Left lung (tissue), 10 donors: ENCODE data around the gene RBP4. TPM values are rescaled to one million over a fixed set of nuclear protein-coding genes. Genes with fewer than 3 reads are reported as not detected.

Experiments used
- ATAC-seq: fragments of 200-7000 bp; cut with Tn5 transposase; one replicate; pipeline ENCODE4 v1.9.1; 2020; ENCODE audit warnings: moderate library complexity
- DNase-seq, 4 donors: peaks; one replicate each; pipeline ENCODE4 v3.0.0-alpha.2; 2013 to 2020
- H3K27ac ChIP-seq, 2 donors: fragments of 200-600 bp; sonication (generic) in 1 of 2; one replicate each; pipeline versions ENCODE4 v1.5.0 to v1.8.0; 2020 to 2021
- H3K27me3 ChIP-seq, 2 donors: fragments of 200-600 bp; sonication (generic) in 1 of 2; one replicate each; pipeline versions ENCODE4 v1.5.0 to v1.8.0; 2020 to 2021
- H3K36me3 ChIP-seq, 2 donors: fragments of 200-600 bp; sonication (generic) in 1 of 2; one replicate each; pipeline versions ENCODE4 v1.5.0 to v1.8.0; 2020 to 2021
- H3K4me1 ChIP-seq, 2 donors: fragments of 200-600 bp; one replicate each; pipeline ENCODE4 v1.8.0; 2021
- H3K4me3 ChIP-seq, 2 donors: fragments of 200-600 bp; sonication (generic) in 1 of 2; one replicate each; pipeline versions ENCODE4 v1.5.0 to v1.8.0; 2020 to 2021; ENCODE audit warnings: mild to moderate bottlenecking in 1 of 2
- H3K9me3 ChIP-seq, 2 donors: fragments of 200-600 bp; sonication (generic) in 1 of 2; one replicate each; pipeline versions ENCODE4 v1.5.0 to v1.8.0; 2020 to 2021
- intact Hi-C, 2 donors: fragments of 100-400 bp; cut with DNase I; formaldehyde crosslinking; loops; one replicate each; pipeline versions ENCODE4 v1.11.2 to v1.14.2; 2022
- polyA plus RNA-seq, 6 donors: library from polyadenylated mRNA; unstranded; fragments of 120-200 nt; gene quantifications; one replicate each; pipeline ENCODE4 v1.2.1, GENCODE V29; 2013; ENCODE audit not compliant: insufficient read length in 6 of 6
- total RNA-seq, 2 donors: library from RNA; stranded (reverse); fragmentation: NEBNext Ultra II Directional; extraction: Animal tissue kit (Norgen Biotek cat#: 25700); gene quantifications; one replicate each; pipeline ENCODE4 v1.2.1, GENCODE V29; 2021
- TF ChIP-seq, protein P1 (sequence below), 2 donors: fragments of 200-600 bp; sonication (generic) in 1 of 2; IDR thresholded peaks; one replicate each; pipeline versions ENCODE4 v1.5.0 to v1.8.0; 2021; ENCODE audit warnings: antibody characterized with exemption in 2 of 2
- donor health status: DM: no; HTN: yes; CAD: no.
- donor health status: DM: no; HTN: no; CAD: no.

Gene RBP4
- total and polyA plus RNA-seq, 8 donors = 0.34 to 18.4 (median 1.4) TPM

DNA sequence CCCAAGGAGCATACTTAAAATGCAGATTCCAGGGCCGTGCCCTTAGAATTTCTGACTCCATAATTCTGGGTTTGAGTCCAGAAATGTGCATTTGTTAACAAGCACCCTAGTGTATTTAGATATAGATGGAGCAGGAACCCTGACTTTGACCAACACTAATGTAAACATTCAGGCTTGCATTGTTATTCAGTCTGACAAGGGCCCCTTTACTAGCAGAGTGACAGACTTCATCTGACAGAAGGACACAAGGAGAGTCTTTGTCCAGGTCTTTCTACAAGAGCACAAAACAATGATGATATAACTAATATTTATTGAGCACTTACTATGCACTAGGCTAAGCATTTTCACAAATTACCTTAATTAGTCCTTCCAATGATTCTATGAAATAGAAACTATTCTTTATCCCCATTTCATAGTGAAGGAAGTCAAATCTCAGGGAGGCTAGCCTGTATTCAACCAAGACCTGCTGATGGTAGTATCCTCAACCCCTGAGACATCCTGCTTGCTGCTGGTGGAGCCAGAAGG, 3.9 kb downstream of the RBP4 start:
- Histone ChIP-seq H3K36me3 (no peaks in the 10 kb centered on the region), H3K9me3 (no peaks in the 10 kb centered on the region), H3K4me1 (peaks cover 6 to 16% of the 10 kb centered on the region in 2 donors), H3K27me3 (peaks cover 15 to 33% of the 10 kb centered on the region in 2 donors), H3K4me3 (no peak overlapping the region), H3K27ac (no peak overlapping the region)
- no peak for ATAC-seq
- intact Hi-C loops = no loop called here
- no peak for DNase-seq
- TF ChIP-seq, protein P1, sequence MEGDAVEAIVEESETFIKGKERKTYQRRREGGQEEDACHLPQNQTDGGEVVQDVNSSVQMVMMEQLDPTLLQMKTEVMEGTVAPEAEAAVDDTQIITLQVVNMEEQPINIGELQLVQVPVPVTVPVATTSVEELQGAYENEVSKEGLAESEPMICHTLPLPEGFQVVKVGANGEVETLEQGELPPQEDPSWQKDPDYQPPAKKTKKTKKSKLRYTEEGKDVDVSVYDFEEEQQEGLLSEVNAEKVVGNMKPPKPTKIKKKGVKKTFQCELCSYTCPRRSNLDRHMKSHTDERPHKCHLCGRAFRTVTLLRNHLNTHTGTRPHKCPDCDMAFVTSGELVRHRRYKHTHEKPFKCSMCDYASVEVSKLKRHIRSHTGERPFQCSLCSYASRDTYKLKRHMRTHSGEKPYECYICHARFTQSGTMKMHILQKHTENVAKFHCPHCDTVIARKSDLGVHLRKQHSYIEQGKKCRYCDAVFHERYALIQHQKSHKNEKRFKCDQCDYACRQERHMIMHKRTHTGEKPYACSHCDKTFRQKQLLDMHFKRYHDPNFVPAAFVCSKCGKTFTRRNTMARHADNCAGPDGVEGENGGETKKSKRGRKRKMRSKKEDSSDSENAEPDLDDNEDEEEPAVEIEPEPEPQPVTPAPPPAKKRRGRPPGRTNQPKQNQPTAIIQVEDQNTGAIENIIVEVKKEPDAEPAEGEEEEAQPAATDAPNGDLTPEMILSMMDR (IDR thresholded peaks at IDR 0.05) = no peak

GRCh38 chr10:93596539-93596938, 4.5 kb downstream of the RBP4 start:
- intact Hi-C loops = no loop called here
- DNase-seq (no peak), ATAC-seq (no peak)
- TF ChIP-seq, protein P1 (IDR thresholded peaks at IDR 0.05) = no peak
- Histone ChIP-seq H3K36me3 (no peaks in the 10 kb centered on the region), H3K9me3 (no peaks in the 10 kb centered on the region), H3K27me3 (peaks cover 9 to 27% of the 10 kb centered on the region in 2 donors), H3K4me3 (no peak overlapping the region), H3K4me1 (peaks cover 4 to 13% of the 10 kb centered on the region in 2 donors), H3K27ac (no peak overlapping the region)

GRCh38 chr10:93595378-93596161, 5.5 kb downstream of the RBP4 start:
- TF ChIP-seq, protein P1 (IDR thresholded peaks at IDR 0.05) = no peak
- Histone ChIP-seq H3K9me3 (no peaks in the 10 kb centered on the region), H3K4me1 (peaks cover 0 to 3% of the 10 kb centered on the region in 2 donors), H3K27ac (no peak overlapping the region), H3K36me3 (no peaks in the 10 kb centered on the region), H3K4me3 (no peak overlapping the region), H3K27me3 (peaks cover 2 to 18% of the 10 kb centered on the region in 2 donors)
- ATAC-seq (no peak), DNase-seq (no peak)
- intact Hi-C loops = no loop called here

DNA sequence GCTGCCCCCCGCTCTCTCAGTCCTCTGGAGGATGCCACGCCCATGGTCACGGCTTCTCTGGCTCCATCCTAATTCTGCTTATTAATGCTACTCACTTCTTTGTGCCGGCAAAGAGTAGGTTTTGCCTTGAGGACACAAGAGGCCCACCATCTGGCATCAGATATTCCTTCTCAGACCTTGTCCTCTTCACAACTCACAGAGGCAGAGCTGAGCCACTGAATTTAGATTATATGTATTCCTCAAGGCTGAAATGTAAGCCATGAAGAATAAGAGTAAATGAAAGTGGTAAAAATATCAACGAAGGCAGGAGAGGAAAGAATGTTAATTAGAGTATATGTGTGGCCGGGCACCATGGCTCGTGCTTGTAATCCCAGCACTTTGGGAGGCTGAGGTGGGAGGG, 6.5 kb downstream of the RBP4 start:
- intact Hi-C loops = no loop called here
- TF ChIP-seq, protein P1 (IDR thresholded peaks at IDR 0.05) = no peak
- Histone ChIP-seq H3K36me3 (no peaks in the 10 kb centered on the region), H3K4me3 (no peak overlapping the region), H3K27me3 (peaks cover 0 to 7% of the 10 kb centered on the region in 2 donors), H3K4me1 (no peaks in the 10 kb centered on the region), H3K27ac (no peak overlapping the region), H3K9me3 (no peaks in the 10 kb centered on the region)
- DNase-seq = no peak
- ATAC-seq = no peak

DNA sequence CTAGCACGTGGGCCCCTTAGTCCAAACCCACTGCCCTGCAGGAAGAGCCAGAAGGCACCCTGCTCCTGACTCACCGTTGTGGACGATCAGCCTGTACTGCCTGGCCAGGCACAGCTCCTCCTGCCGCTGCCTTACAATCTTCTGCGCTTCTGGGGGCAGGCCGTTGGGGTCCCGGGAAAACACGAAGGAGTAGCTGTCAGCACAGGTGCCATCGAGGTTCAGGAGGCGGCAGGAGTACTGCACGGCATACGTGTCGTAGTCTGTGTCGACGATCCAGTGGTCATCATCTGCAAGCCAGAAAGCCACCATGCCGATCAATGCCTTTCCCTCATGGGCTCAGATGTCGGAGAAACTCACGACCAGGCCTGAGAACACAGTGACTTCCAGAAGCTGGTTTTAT, 7.3 kb downstream of the RBP4 start:
- TF ChIP-seq, protein P1 (IDR thresholded peaks at IDR 0.05) = no peak

More for the DNA sequence above, 7.3 kb downstream of the RBP4 start:
- Histone ChIP-seq H3K27me3 (no peaks in the 10 kb centered on the region), H3K36me3 (no peaks in the 10 kb centered on the region), H3K9me3 (no peaks in the 10 kb centered on the region), H3K4me1 (no peaks in the 10 kb centered on the region), H3K27ac (no peak overlapping the region), H3K4me3 (no peak overlapping the region)
- intact Hi-C loops = no loop called here
- DNase-seq = no peak
- ATAC-seq = no peak
